VCaP (cell line): ENCODE data around the gene DIS3L2.

ENCODE experiments used
- H3K27ac ChIP-seq: fragments of 450-650 bp; 2 replicates; pipeline ENCODE4 v1.5.1; 2017
- CTCF ChIP-seq: fragments of 450-650 bp; conservative IDR thresholded peaks from 2 replicates; pipeline ENCODE4 v1.5.1; 2017; ENCODE audit warnings: mild to moderate bottlenecking, moderate library complexity

Gene DIS3L2

GRCh38 chr2:232210306-232210705, 248.8 kb downstream of the DIS3L2 start:
- TF ChIP-seq CTCF: no peak
- no peak overlapping the region for H3K27ac ChIP-seq

GRCh38 chr2:232211743-232212686, 250.5 kb downstream of the DIS3L2 start:
- TF ChIP-seq CTCF: no peak
- H3K27ac ChIP-seq: no peak overlapping the region

GRCh38 chr2:232213176-232213575, 251.7 kb downstream of the DIS3L2 start:
- TF ChIP-seq CTCF: no peak
- H3K27ac ChIP-seq: no peak overlapping the region

- no peak overlapping the region for H3K27ac ChIP-seq
- TF ChIP-seq CTCF: no peak
Measured at GRCh38 chr2:232214053-232214452, 252.5 kb downstream of the DIS3L2 start.

DNA sequence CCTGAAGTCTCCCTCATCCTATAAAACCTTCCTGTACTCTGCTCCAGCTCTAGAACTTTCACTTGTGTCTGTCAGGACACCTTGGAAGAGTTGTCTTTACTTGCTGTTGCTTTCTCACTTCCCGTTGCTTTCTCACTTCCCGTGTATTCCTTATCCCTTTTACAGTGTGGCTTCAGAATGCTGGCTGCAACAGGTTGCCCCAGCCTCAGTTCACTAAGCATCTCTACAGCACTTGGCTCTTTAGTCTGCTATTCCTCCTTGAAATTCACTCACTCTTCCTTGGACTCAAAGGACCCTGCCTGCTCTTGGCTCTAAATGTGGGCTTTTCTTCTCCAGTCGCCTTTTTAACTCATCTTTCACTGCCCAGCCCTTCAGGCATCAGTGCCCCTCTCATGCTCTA, 254.5 kb downstream of the DIS3L2 start:
- no peak overlapping the region for H3K27ac ChIP-seq
- no peak for TF ChIP-seq CTCF

GRCh38 chr2:232218778-232219495, 257.4 kb downstream of the DIS3L2 start:
- TF ChIP-seq CTCF: no peak
- no peak overlapping the region for H3K27ac ChIP-seq

DNA sequence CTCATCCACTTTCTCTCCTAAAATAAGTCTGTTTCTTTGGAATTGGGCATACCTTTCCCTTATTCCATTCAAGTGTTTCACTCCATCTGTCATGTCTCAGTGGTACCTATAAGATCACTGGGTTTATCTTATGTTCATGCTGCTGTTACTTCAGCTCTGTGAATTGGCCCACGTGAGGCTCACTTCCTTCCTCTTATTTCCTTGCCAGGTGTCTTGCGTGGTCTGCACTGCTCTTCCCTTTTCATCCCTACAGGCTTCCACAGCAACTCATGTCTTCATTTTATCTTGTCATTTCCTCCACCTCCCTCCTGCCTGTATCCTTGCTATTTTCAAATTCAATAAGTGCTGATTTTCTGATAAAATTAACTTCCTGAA, 258.0 kb downstream of the DIS3L2 start:
- no peak for TF ChIP-seq CTCF
- H3K27ac ChIP-seq: no peak overlapping the region
